Measurements from ENCODE around the gene FBXW8.
A peak's percentile ranks its signal among the peaks of the same experiment; 100 is the strongest.

FBXW8 gene

GRCh38 chr12:117000316-117000715, 89.6 kb downstream of the FBXW8 start:
- DNase-seq: no peak

- peak; percentile 38 for DNase-seq
Measured at GRCh38 chr12:117002051-117002817, 91.5 kb downstream of the FBXW8 start.

GRCh38 chr12:117003883-117004404, 93.2 kb downstream of the FBXW8 start:
- no peak for DNase-seq

- DNase-seq: no peak
Measured at GRCh38 chr12:117005417-117006046, 94.8 kb downstream of the FBXW8 start.

- no peak for DNase-seq
Measured at GRCh38 chr12:117006333-117006732, 95.6 kb downstream of the FBXW8 start.

GRCh38 chr12:117007577-117007976, 96.8 kb downstream of the FBXW8 start:
- no peak for DNase-seq

- DNase-seq: no peak
Measured at GRCh38 chr12:117009759-117010158, 99.0 kb downstream of the FBXW8 start.

- peak; percentile 21 for DNase-seq
Measured at GRCh38 chr12:117010693-117011451, 100.1 kb downstream of the FBXW8 start.

GRCh38 chr12:117011988-117012805, 101.4 kb downstream of the FBXW8 start:
- peak; percentile 70 for DNase-seq

- no peak for DNase-seq
Measured at GRCh38 chr12:117013726-117014125, 103.0 kb downstream of the FBXW8 start.

- DNase-seq: no peak
Measured at GRCh38 chr12:117014342-117014887, 103.7 kb downstream of the FBXW8 start.

GRCh38 chr12:117015811-117016210, 105.1 kb downstream of the FBXW8 start:
- DNase-seq: no peak

- DNase-seq: no peak
Measured at GRCh38 chr12:117017807-117018206, 107.1 kb downstream of the FBXW8 start.

- no peak for DNase-seq
Measured at GRCh38 chr12:117018276-117018675, 107.5 kb downstream of the FBXW8 start.

GRCh38 chr12:117018685-117019084, 107.9 kb downstream of the FBXW8 start:
- no peak for DNase-seq

GRCh38 chr12:117019866-117020265, 109.1 kb downstream of the FBXW8 start:
- DNase-seq: no peak

GRCh38 chr12:117020536-117021220, 109.9 kb downstream of the FBXW8 start:
- no peak for DNase-seq

- no peak for DNase-seq
Measured at GRCh38 chr12:117022465-117022864, 111.7 kb downstream of the FBXW8 start.

GRCh38 chr12:117023998-117024960, 113.5 kb downstream of the FBXW8 start:
- no peak for DNase-seq

GRCh38 chr12:117024961-117025480, 114.3 kb downstream of the FBXW8 start:
- no peak for DNase-seq
